Measurements from ENCODE around the gene CCDC97. TPM values are rescaled to one million over a fixed set of nuclear protein-coding genes. Genes with fewer than 3 reads are reported as not detected.
A peak's percentile ranks its signal among the peaks of the same experiment; 100 is the strongest.

Gene CCDC97
- total and polyA plus RNA-seq, 2 of the 8 experiments (the other 6 are each of a cell fraction or from before 2014, with no cell fraction given) = 19.8 to 27.1 TPM

- Histone ChIP-seq H2BK20ac (ENCODE audit: low read length) (no peak overlapping the region), H2BK12ac (ENCODE audit: low read depth, low read length) (no peak overlapping the region), H4K5ac (ENCODE audit: insufficient read length, low read depth, low read length) (no peak overlapping the region), H4K20me1 (replicated peaks in 1 of 2; ENCODE audit: control insufficient read depth in 1 of 2, insufficient read depth in 2 of 2, low read length in 2 of 2) (peaks cover 0 to 5% of the 10 kb centered on the region in 2 experiments), H3K23ac (ENCODE audit: insufficient read length) (no peak overlapping the region), H3K4me2 (ENCODE audit: insufficient read depth in 1 of 2, low read depth in 2 of 2, low read length in 2 of 2) (peak overlapping the region; percentile 80 to 83), H3K4me1 (replicated peaks in 1 of 4; ENCODE audit: control insufficient read depth in 3 of 4, insufficient read depth in 4 of 4, low read length in 3 of 4) (peaks cover 0 to 10% (median under 1%) of the 10 kb centered on the region in 4 experiments; a peak in 3 of 7 replicates), H2AK5ac (ENCODE audit: low read depth, low read length) (no peak overlapping the region), H3K79me2 (ENCODE audit: control insufficient read depth in 1 of 2, insufficient read depth in 2 of 2, low read length in 2 of 2) (peaks cover 0 to 8% of the 10 kb centered on the region in 2 experiments; a peak in 2 of 4 replicates), H3K56ac (replicated peaks; ENCODE audit: insufficient read length, low read depth, low read length) (no peak overlapping the region), H3K14ac (ENCODE audit: insufficient read length) (no peak overlapping the region), H2BK15ac (ENCODE audit: low read length) (no peak overlapping the region), H3K4me3 (ENCODE audit: extremely low read depth in 1 of 4, insufficient read depth in 2 of 4, low read depth in 3 of 4, low read length in 4 of 4) (peak overlapping the region; percentile 62 to 91 (median 77); a peak in 7 of 8 replicates), H2AFZ (ENCODE audit: low read length) (no peak overlapping the region), H3K27me3 (replicated peaks in 1 of 4; ENCODE audit: control insufficient read depth in 3 of 4, extremely low read depth in 1 of 4, insufficient read depth in 3 of 4, low read length in 3 of 4) (no peaks in the 10 kb centered on the region), H4K8ac (ENCODE audit: extremely low read depth, insufficient read depth, low read length) (no peak overlapping the region), H4K91ac (replicated peaks; ENCODE audit: insufficient read length, low read length) (no peak overlapping the region), H3K27ac (ENCODE audit: low read depth, low read length) (no peak overlapping the region), H3K9me3 (ENCODE audit: insufficient read depth in 2 of 2, low read depth in 1 of 2, low read length in 1 of 2) (no peaks in the 10 kb centered on the region), H2BK5ac (ENCODE audit: low read depth, low read length) (no peak overlapping the region), H3K79me1 (ENCODE audit: low read depth, low read length) (peaks cover 7% of the 10 kb centered on the region; the same call in 1 of the 2 replicates), H3K4ac (replicated peaks; ENCODE audit: insufficient read length, low read depth, low read length) (no peak overlapping the region), H3K18ac (ENCODE audit: extremely low read depth, low read length) (no peak overlapping the region), H3K23me2 (ENCODE audit: low read depth, low read length) (peaks cover 7% of the 10 kb centered on the region), H2BK120ac (replicated peaks; ENCODE audit: low read depth, low read length) (no peak overlapping the region), H3K36me3 (ENCODE audit: control insufficient read depth in 2 of 4, insufficient read depth in 4 of 4, low read length in 3 of 4) (peaks cover 7 to 21% (median 10%) of the 10 kb centered on the region in 4 experiments; a peak in 6 of 8 replicates), H3K9ac (replicated peaks in 1 of 4; ENCODE audit: extremely low read depth in 1 of 4, low read depth in 3 of 4, low read length in 3 of 4) (peak overlapping the region in 1 of 4 experiments; percentile 93; a peak in 1 of 7 replicates)
- CTCF ChIA-PET (ENCODE audit: partially characterized antibody) = interaction anchor here (2.1 kb wide), 1 partner anchor 11 kb away, joined by 15 read pairs; no protein-coding TSS in a partner anchor
- FAIRE-seq (no peak), DNase-seq (ENCODE audit: low read depth in 1 of 2, low spot score in 2 of 2) (no peak)
- POLR2A ChIA-PET (ENCODE audit: partially characterized antibody) = interaction anchor here (0.9 to 22.6 kb wide), 9 partner anchors 11 to 118 kb away, joined by 3 to 579 read pairs (median 3); partner anchors contain the start of genes AXL, CYP2S1 and HNRNPUL1
- 86% methylated on average over 5 of the region's 5 CpGs; no CpG with 5 or more reads in 1 of the 2 experiments for WGBS, 2 experiments (ENCODE audit: extremely low coverage in 1 of 2, insufficient coverage in 1 of 2, insufficient read length in 1 of 2, insufficient replicate concordance in 2 of 2, low coverage in 1 of 2, low lambda C conversion rate in 2 of 2, missing lambda C conversion rate in 1 of 2)
- TF ChIP-seq MAFK (IDR thresholded peaks at IDR 0.05; ENCODE audit: low read depth, low read length) (no peak), CHD2 (IDR thresholded peaks at IDR 0.05; ENCODE audit: low read length) (no peak), SAP30 (IDR thresholded peaks at IDR 0.05; ENCODE audit: insufficient read depth, insufficient replicate concordance, low read length) (no peak), BRCA1 (IDR thresholded peaks at IDR 0.05; ENCODE audit: low read depth, low read length) (no peak), TAF1 (IDR thresholded peaks at IDR 0.05; ENCODE audit: low read depth, low read length) (no peak), JUND (IDR thresholded peaks at IDR 0.05; ENCODE audit: low read length) (no peak), PHF8 (conservative IDR thresholded peaks at IDR 0.05; ENCODE audit: low read depth, low read length) (no peak), KDM4A (IDR thresholded peaks at IDR 0.05; ENCODE audit: low read depth, low read length, severe bottlenecking) (no peak), TEAD4 (IDR thresholded peaks at IDR 0.05; ENCODE audit: low read depth, low read length) (no peak), RFX5 (IDR thresholded peaks at IDR 0.05; ENCODE audit: borderline replicate concordance, low read depth, low read length) (no peak), YY1 (IDR thresholded peaks at IDR 0.05; ENCODE audit: low read depth, low read length) (no peak), HDAC6 (IDR thresholded peaks at IDR 0.05; ENCODE audit: low read depth, low read length) (no peak), CBX5 (IDR thresholded peaks at IDR 0.05; ENCODE audit: low read depth, low read length) (no peak), SUZ12 (IDR thresholded peaks at IDR 0.05; ENCODE audit: low read length) (no peak), KDM1A (IDR thresholded peaks at IDR 0.05; ENCODE audit: borderline replicate concordance, low read length) (no peak)
These were observed 1.1 kb downstream of the CCDC97 start for GRCh38 chr19:41311072-41311471.

All from H1 (cell line).